Ishikawa (cell line): ENCODE data around the gene TCF4.

Experiments used
- CEBPB ChIP-seq: IDR thresholded peaks from 2 replicates; pipeline ENCODE4 v1.6.1; 2012
- CREB1 ChIP-seq: IDR thresholded peaks from 2 replicates; pipeline ENCODE4 v1.6.1; 2012; ENCODE audit warnings: low read depth
- EGR1 ChIP-seq: IDR thresholded peaks from 2 replicates; pipeline ENCODE4 v1.6.1; 2012
- EP300 ChIP-seq: IDR thresholded peaks from 2 replicates; pipeline ENCODE4 v1.6.1; 2012; ENCODE audit warnings: borderline replicate concordance
- FOXM1 ChIP-seq: IDR thresholded peaks from 2 replicates; pipeline ENCODE4 v1.6.1; 2012; ENCODE audit warnings: low read depth, borderline replicate concordance
- MAX ChIP-seq: IDR thresholded peaks from 2 replicates; pipeline ENCODE4 v1.6.1; 2012
- NFIC ChIP-seq: IDR thresholded peaks from 2 replicates; pipeline ENCODE4 v1.6.1; 2012
- RAD21 ChIP-seq: IDR thresholded peaks from 2 replicates; pipeline ENCODE4 v1.6.1; 2012; ENCODE audit warnings: low read depth
- REST ChIP-seq: IDR thresholded peaks from 2 replicates; pipeline ENCODE4 v1.6.1; 2012; ENCODE audit warnings: low read depth, mild to moderate bottlenecking
- TAF1 ChIP-seq: IDR thresholded peaks from 2 replicates; pipeline ENCODE4 v1.6.1; 2012; ENCODE audit warnings: low read depth, mild to moderate bottlenecking
- TCF12 ChIP-seq: IDR thresholded peaks from 2 replicates; pipeline ENCODE4 v1.6.1; 2012; ENCODE audit warnings: low read depth
- TEAD4 ChIP-seq: IDR thresholded peaks from 2 replicates; pipeline ENCODE4 v1.6.1; 2012
- YY1 ChIP-seq: IDR thresholded peaks from 2 replicates; pipeline ENCODE4 v1.6.1; 2012; ENCODE audit warnings: low read depth
- ZBTB7A ChIP-seq: IDR thresholded peaks from 2 replicates; pipeline ENCODE4 v1.6.1; 2012; ENCODE audit warnings: low read depth
- TF ChIP-seq, protein P1 (sequence below): IDR thresholded peaks from 2 replicates; pipeline ENCODE4 v1.6.1; 2012

The TCF4 gene

DNA sequence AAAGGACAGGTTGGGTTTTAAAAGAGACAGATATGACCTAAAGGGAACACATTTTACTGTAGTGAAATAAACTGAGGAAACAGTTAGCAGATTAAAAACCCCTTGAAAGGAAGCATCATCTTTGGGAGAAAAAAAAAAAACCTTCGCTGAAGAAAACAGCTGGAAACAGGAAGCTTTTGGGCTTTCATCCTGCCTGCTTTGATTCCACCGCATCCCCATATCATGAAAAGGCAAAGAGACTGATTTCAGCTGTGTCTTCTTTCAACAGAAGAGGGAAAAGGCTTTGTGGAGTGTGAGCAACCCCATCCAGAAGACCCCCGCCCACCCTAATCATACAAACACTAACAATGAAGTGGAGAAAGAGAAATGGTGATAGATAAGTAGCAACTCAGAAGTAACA, 86.4 kb downstream of the TCF4 start:
- TF ChIP-seq RAD21: no peak
- TF ChIP-seq, protein P1, sequence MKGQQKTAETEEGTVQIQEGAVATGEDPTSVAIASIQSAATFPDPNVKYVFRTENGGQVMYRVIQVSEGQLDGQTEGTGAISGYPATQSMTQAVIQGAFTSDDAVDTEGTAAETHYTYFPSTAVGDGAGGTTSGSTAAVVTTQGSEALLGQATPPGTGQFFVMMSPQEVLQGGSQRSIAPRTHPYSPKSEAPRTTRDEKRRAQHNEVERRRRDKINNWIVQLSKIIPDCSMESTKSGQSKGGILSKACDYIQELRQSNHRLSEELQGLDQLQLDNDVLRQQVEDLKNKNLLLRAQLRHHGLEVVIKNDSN: no peak
- no peak for TF ChIP-seq TEAD4
- TF ChIP-seq CEBPB: no peak
- no peak for TF ChIP-seq MAX
- TF ChIP-seq TAF1: no peak
- no peak for TF ChIP-seq NFIC
- TF ChIP-seq REST: no peak
- no peak for TF ChIP-seq YY1
- no peak for TF ChIP-seq ZBTB7A
- TF ChIP-seq EGR1: no peak
- TF ChIP-seq FOXM1: no peak

DNA sequence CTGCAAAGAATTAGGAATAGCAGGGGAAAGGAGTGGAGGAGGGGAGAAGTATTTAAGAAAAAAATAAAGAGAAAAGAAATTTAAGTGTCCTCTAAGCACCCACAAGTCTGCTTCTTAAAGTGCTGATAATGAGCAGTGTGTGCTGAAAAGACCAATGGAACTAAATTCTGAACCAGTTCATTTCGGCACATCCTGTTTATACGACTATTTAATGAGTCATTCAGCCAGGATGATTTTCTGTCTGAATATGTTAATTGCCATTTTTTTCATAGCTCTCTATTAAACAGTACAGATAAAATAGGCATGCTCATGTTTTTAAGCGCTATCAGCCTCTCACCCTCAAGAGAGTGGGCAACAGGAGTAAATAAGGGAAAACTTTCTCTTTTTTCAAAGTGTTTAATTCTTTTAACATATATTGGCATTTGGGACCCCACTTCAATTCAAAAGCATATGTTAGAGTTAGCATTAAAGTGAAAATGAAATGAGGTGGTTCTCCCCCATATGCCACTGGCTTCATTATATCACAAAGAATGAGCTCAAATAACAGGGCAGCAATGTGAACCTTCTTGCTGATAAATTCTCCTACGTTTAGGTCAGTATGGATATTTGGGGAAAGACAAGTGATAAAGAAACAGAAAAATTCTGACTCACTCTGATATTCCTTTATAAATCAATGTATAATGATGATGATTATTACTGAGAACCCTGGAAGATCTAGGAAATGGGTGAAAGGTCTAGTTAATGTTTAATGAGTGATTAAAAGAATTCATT, 87.5 kb downstream of the TCF4 start:
- TF ChIP-seq CEBPB: no peak
- no peak for TF ChIP-seq EP300
- TF ChIP-seq ZBTB7A: no peak
- TF ChIP-seq RAD21: no peak
- no peak for TF ChIP-seq FOXM1

- TF ChIP-seq FOXM1: no peak
- TF ChIP-seq, protein P1: no peak
- no peak for TF ChIP-seq MAX
- no peak for TF ChIP-seq TCF12
- no peak for TF ChIP-seq TAF1
- TF ChIP-seq RAD21: no peak
- TF ChIP-seq TEAD4: no peak
- no peak for TF ChIP-seq CREB1
- TF ChIP-seq REST: no peak
- TF ChIP-seq EP300: no peak
- no peak for TF ChIP-seq NFIC
- TF ChIP-seq ZBTB7A: no peak
- TF ChIP-seq EGR1: no peak
- TF ChIP-seq CEBPB: no peak
- TF ChIP-seq YY1: no peak
Observed at GRCh38 chr18:55499526-55499925, 88.5 kb downstream of the TCF4 start.

DNA sequence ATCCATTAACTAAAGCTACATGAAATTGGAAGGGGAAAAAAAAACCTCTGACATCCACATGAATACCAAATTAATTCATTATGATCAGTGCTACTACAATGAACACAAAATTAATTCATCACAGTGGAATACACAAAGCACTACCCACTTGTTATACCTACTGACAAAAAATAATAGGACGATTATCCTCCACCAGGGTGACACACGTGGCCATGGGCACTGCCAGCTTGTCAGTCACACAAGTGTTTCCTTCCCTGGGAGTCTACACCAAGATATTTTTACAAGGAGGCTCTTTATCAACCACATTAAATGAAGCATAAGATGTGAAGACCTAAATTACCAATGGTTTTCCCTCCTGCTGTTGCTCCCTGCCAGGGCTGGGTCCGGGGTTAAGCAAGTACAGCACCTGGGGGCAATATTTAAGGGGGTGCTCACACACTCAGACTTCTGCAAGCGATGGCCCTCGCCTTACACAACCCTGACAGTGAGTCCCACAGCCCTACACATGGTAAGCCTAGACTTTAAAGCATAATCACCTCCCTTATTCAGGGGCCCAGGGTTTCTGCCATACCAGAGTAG, 90.1 kb downstream of the TCF4 start:
- no peak for TF ChIP-seq RAD21
- TF ChIP-seq CREB1: no peak
- no peak for TF ChIP-seq EP300
- no peak for TF ChIP-seq CEBPB
- TF ChIP-seq NFIC: no peak
- TF ChIP-seq MAX: no peak
- no peak for TF ChIP-seq REST
- TF ChIP-seq TEAD4: no peak
- no peak for TF ChIP-seq EGR1
- TF ChIP-seq YY1: no peak
- TF ChIP-seq, protein P1: no peak
- no peak for TF ChIP-seq TCF12
